CD4-positive, alpha-beta T cell treated with Interleukin-1 beta for 1 hour (primary cell): ENCODE measurements around the gene CHD2.

ENCODE experiments used
- DNase-seq, 2 donors: peaks; one replicate each; pipeline ENCODE4 v3.0.0-alpha.2; 2020 to 2022

CHD2 gene

DNA sequence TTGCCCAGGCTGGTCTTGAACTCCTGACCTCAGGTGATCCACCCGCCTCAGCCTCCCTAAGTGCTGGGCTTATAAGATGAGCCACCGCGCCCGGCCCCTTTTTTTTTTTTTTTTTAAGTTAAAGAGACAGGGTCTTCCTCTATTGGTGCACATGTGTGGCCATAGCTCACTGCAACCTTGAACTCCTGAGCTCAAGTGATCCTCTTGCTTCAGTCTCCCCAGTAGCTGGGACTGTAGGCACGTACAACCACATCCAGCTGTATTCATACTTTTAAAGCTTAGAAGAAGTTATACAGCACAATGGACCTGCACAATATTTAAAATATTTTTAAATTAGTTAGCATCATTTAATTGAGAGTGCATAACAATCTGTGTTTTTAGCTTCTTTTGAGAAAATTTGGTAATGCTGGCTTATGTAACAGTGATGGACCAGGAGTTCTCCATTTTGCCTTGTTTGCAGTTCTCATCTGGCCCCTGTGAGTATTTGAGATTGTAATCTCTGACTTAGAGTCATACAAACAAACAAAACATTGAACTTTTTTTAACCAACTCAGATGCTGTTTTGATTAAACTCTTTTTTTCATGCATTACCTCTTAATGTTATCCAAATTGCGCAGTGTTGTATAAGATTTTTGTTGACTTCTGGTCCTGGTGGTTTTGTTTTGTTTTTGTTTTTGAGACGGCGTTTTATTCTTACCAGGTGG lies 33.0 kb downstream of the CHD2 start:
- no peak for DNase-seq

DNA sequence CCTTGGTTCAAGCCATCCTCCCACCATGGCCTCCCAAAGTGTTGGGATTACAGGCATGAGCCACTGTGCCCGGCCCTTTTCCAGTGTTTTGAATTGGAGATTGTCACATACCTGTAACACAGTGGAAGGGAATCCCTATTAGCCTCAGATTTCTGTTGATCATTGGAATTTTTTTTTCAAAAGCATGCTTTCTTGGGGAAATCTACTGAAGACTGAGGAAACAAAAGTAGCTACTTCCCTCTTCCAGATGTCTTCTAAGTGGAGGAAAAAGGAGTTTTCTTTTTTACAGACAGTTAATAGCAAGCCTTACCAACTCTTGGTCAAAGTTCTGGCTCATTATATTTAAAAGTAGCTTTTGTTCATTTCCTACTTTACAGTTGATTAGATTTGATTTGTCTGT lies 33.7 kb downstream of the CHD2 start:
- DNase-seq: no peak

DNA sequence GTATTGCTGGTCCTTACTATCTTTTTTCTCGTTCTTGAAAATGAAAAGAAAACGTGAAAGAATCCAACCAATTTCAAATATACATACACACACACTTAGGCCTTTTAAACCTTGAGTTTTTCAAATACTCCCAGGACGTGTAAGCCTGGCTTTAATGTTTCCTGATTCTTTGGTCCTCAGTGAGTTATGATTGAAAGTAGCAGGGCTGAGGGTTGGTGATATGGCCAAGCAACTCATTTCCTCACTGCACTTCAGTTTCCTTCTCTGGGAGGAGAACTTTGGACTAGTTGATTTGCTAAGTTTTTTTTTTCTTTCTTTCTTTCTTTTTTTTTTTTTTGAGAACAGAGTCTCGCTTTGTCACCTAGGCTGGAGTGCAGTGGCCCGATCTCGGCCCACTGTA lies 34.6 kb downstream of the CHD2 start:
- DNase-seq: no peak

DNA sequence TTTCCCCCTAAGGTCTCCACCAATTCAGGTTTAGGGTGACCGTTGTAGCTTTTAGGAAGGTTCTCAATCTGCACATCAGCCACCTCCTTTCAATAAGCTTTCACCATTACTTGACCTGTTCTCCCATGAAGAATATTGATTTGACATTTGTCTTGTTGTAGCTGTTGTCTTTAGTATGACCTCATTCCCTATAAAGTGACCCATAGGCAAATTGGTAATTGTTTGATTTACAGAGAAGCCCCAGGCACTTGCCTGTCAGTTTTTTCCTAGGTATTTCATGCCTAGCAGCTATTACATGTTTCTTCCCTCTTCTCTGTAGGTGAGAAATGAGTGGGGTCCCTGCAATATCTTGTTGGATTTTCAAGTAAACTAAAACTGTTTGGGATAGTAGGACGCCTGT lies 36.0 kb downstream of the CHD2 start:
- no peak for DNase-seq

DNA sequence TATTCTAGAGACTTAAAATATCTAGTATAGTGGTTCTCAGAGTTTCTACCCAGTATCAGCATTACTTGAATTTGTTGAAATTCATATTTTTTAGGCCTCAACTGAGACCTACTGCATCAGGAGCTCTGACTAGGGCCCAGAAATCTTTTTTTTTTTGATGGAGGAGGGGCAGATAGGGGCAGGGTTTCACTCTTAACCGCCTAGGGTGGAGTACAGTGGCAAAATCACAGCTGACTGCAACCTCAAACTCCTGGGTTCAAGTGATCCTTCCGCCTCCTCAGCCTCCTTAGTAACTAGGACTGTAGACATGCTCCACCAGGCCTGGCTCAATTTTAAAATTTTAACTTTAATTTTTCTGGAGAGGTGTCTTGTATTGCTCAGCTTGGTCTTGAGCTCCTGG lies 36.6 kb downstream of the CHD2 start:
- DNase-seq: no peak

DNA sequence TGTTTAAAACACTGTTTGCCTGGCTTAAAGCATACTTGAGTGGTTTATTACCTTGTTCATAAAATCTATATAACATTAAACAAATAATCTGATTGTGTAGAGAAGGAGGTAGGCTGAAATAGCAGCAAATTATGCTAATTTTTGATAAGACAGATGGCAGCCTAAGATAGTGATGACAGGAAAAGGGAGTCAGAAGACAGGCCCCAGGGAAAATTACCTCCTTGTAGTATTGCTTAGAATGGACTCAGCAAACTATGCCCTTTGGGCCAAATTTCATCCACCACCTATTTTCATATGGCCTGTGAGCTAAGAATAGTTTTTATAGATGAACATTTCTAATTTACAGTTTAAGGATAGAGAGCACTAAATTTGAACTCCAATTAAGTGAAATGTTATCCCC lies 37.8 kb downstream of the CHD2 start:
- DNase-seq: no peak

DNA sequence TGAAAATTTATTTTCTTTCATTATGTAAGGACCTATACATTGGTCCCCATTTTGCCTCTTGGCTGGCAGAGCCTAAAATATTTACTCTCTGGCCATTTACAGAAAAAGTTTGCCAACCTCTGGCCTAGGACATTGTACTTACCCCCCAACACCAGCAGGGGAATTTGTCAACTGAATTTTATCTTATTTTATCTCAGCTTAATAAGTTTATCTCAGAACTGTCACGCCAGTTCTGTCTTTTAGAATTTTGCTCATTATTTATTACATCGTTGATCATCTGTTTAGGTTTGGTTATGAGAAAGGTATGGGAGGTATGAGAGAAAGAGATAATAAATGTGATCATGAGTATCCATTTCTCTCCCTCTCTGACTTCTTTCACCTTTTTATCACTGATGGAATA lies 38.3 kb downstream of the CHD2 start:
- DNase-seq: no peak

DNA sequence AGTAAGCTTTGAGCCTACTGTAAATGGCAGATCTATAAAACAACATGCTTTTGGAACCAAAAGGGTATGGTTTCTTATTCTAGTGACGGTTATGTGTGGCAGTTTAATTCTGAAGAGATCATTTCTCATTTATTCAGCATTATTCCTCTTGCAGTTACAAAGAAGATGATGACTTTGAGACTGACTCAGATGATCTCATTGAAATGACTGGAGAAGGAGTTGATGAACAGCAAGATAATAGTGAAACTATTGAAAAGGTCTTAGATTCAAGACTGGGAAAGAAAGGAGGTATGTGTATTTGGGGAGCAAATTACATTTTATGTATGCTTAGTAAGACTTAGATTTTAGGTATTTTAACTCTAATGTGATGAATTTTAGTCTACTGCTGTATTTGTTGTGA lies 41.5 kb downstream of the CHD2 start:
- DNase-seq: no peak

DNA sequence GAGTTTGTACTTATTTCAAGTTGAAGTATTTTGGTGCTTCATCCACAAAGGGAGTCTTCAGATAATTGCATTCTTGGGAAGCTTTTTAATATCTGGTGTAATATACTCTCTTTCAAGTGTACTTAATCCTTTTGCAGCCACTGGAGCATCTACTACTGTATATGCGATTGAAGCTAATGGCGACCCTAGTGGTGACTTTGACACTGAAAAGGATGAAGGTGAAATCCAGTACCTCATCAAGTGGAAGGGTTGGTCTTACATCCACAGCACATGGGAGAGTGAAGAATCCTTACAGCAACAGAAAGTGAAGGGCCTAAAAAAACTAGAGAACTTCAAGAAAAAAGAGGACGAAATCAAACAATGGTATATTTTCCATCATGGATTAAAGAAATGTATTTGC lies 42.6 kb downstream of the CHD2 start:
- DNase-seq: no peak

DNA sequence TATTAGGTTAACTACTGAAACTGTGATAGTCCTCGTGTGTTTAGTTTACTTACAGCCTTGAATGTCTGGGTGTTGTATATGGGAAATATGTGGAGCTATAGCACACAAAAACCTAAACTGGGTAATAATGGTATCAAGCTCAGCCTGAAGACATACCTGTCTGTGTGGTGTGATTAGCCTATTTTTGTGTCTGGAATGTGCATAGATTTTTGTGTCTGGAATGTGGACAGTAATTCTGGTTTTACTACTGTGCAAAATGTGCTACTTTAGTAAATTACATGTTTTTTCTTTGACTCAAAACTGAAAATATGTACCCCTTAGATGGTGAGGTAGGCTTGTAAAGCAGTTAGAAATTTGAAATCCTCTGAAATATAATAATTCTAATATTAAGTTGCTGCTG lies 43.5 kb downstream of the CHD2 start:
- no peak for DNase-seq

DNA sequence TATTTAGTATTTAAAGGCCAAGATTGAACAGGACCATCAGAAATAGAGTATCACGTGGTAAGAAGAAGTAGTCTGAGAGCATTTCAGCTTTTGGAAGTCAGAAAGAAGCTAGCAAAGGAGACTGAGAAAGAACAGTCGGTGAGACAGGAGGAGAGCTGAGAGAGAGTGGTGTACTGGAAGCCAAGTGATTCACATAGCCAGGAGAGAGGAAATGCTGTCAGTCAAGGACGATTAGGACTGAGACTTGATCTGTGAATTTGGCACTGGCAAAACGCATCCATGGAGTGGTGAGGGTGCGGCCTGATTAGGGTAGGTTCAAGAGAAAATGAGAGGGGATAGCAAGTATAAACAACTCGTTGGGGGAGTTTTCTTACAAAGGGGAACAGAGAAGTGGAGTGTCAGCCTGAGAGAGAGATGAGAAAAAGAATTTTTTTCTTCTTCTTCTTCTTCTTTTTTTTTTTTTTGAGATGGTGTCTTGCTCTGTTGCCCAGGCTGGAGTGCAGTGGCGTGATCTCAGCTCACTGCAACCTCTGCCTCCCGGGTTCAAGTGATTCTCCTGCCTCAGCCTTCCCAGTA lies 44.9 kb downstream of the CHD2 start:
- no peak for DNase-seq

DNA sequence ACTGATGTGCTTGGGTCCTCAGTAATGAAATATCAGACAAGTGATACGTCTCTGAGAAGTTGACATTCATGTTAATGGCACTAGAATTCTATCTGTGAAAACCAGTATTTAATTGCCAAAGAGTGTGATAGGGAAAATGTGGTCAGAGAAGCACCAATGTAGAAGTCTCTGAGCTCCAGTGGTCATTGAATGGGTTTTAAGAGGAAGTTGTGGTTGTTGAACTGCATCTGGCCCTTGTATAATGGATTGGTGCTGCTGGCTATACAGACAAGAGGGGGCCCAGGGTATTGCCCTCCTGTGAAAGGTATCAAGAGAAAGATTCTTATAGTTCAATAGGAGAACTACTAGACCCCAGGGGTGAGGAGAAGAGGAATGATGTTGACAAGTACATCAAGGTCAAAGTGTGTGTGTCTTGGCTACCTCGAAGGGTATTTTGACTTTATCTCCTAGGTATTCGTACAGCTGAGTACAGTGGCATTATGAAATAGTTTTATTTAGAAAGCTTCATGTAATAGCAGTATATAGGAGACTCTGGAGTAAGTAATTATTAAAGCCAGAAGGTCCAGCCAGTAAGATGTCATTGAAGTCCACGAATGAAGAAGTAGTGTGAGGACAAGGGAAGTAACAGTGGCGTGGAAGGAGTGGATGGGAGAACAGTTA lies 47.1 kb downstream of the CHD2 start:
- no peak for DNase-seq

DNA sequence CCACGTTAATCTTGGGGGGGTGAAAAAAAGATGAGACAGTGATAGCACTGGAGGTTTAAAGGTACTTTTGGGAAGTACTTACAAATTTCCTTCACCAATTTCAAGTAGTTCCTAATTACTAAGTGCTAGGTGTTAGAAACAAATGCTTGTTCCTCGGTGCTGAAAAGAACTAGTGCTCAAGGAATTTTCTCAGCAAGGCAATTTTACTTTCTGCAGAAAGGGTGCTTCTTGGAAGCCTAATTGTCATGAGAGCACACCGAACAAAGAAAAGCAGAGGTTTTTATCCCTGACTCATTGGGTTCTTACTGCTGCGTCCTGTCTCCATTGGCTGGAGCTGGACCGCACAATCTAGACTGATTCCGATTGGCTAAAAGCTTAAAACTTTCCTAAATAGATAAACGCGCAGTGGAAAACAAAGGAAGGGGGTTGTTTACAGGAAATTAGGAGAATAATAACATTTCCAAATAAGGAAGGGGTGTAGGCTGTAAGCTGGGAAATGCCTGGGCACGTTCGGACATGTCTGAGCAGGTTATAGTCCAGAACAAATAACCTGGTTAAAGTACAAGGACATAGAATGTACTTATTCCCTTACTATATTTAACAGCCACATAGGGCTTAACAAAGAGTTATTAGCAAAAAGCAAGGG lies 49.6 kb downstream of the CHD2 start:
- DNase-seq: no peak

DNA sequence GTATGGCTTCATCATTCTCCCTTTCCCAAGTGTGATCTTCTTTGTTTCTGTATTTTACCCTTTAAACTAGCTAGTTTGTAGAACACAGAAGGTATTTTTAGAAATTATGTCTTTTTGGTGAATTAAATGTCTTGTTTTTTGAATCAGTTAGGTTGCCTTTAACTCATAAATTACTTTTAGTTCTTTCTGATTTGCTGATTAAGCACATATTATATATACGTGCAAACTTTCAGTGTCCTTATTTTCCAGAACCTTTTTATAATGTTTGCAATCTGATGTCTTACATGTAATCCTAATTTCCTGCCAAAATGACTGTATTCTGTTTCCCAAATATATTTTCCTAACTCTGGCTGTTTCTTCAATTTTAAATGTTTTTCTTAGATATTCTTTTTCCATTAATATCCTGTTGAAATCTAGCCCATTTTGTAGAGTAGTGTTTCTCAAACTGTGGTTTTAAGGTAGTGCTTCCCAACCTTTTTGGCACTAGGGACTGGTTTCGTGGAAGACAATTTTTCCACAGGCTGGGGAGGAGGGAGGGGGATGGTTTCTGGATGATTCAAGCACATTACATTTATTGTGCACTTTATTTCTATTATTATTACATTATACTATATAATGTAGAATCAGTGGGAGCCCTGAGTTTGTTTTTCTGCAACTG lies 51.8 kb downstream of the CHD2 start:
- no peak for DNase-seq

DNA sequence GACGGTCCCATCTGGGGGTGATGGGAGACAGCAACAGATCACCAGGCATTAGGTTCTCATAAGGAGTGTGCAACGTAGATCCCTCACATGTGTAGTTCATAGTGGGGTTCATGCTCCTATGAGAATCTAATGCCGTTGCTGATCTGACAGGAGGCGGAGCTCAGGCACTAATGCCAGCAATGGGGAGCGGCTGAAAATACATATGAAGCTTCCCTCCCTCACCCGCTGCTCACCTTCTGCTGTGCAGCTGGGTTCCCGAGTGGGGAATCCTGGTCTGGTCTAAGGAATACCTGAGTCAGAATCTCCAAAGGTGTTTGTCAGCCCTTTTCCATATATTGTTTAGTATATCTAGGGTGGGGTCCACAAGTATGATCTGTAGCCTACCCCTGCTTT lies 52.3 kb downstream of the CHD2 start:
- DNase-seq: no peak

DNA sequence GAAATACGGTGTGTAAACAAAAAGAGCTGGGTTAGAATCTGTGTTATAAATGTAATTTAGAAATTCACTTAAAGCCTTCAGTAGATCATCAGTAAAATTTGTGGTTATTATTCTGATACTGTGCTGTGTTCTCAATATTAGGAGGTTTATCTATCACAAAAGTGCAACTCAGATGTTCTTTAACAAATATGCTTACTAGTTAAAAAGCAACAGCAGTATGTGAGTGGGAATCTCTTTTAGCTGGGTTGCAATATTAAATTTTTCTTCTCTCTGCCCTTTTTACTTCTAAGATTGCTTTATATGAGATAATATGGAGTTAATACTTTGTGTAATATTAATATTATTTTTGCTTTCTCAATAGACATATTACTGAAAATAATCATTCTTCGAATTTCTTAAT lies 53.4 kb downstream of the CHD2 start:
- no peak for DNase-seq

DNA sequence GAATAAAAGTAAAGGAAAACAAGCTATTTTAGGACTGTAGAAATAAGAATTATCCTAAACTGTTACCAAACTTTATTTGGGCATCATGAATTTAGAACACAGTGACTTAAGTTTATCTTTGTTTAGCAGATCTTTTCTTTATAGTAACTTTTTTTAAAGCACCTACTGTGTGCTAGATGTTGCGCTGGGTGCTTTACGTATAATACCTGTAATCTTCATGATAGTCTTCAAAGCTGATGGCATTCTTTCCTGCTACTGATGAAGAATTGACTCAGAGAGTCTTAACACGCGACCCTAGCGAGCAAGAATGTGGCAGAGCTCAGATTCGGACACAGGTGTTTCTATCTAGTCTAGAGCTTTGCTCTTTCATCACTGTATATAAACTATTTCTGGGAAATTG lies 53.9 kb downstream of the CHD2 start:
- DNase-seq: no peak

DNA sequence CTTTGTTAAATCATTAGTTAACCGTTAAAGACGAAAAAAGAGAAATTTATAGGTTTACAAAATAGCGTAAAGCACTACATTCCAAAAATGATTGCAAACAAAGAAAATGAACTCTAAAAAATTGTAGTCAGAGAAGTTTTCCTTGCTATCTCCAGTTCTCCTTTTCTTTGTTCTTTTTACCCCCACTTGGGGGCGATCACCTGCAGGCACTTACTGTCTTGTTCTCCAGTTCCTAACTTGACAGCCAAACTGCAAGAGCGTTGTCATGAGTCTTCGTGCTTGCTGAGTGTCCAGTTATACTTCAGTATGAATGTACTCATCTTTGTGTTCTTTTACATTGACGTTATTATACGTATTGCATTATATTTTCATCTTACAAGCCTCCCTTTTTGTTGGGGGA lies 54.5 kb downstream of the CHD2 start:
- no peak for DNase-seq

DNA sequence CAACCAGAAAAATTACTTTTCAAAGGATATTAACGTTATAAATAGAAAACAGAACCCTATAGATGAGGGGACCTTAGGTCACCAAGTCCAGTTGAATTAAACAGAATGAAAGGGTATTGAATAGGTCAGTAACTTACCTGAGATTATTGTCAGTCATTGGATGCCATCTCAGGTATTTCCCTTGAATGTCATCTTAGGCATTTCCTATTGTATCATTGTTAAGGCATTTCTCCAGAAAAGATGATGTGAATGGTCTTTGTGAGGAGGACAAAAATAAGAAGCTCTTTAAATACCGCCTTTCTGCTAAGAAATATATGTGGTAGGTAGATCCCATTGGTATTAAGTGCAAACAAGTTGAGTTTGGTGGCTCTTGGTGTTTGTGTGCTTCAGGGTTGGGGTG lies 55.6 kb downstream of the CHD2 start:
- no peak for DNase-seq

DNA sequence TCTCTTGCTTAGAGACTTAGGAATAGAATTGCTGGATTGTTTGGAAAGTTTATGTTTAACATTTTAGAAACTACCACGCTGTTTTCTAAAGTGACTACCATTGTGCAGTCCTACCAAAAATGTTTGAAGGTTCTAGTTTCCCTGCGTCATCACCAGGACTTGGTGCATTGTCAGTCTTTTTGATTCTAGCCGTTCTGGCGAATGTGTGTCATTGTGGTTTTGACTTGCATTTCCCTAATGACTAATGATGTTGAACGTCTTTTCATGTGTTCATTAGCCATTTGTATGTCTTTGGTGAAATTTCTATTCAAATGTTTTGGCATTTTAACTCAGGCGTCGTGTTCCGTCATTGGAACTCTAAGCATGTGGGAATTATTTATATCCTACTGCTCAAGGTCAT lies 58.0 kb downstream of the CHD2 start:
- peak; percentile 24 to 52 for DNase-seq

DNA sequence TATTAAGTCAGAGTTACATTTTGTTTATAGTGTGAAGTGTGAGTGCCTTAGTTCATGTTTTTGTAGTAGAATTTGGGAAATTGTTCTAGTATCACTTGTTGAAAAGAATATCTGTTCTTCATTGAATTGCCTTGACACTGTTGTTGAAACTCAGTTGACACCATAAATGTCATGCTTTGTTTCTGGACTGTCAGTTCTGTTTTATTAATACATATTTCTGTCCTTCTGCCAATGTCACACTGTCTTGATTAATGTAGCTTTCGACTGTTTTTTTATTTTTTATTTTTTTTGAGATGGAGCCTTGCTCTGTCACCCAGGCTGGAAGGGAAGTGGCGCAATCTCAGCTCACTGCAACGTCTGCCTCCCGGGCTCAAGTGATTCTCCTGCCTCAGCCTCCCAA lies 59.1 kb downstream of the CHD2 start:
- DNase-seq: no peak

DNA sequence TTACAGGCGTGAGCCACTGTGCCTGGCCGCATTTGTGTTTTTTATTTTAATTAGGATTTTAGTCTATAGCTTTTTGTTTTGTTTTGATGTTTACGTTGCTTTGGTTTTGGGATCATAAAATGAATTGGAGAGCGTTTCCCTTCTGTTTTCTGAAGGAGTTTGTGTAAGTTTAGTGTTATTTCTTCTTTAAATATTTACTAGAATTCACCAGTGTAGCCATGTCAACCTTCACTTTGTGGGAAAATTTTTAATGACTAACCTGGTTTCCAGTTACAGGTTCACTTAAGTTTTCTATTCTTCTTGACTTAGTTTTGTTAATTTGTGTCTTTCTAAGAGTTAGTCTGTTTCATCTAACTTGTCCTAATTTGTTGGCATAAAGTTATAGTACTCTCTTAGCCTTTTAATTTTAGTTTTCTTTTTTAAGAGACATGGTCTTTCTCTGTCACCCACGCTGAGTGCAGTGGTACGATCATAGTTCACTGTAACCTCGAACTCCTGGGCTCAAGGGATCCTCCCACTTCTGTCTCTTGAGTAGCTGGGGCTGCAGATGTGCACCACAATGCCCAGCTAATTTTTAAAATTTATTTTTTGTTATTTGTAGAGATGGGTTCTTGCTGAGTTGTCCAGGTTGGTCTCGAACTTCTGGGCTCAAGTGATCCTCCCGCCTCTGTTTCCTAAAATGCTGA lies 61.0 kb downstream of the CHD2 start:
- DNase-seq: no peak

DNA sequence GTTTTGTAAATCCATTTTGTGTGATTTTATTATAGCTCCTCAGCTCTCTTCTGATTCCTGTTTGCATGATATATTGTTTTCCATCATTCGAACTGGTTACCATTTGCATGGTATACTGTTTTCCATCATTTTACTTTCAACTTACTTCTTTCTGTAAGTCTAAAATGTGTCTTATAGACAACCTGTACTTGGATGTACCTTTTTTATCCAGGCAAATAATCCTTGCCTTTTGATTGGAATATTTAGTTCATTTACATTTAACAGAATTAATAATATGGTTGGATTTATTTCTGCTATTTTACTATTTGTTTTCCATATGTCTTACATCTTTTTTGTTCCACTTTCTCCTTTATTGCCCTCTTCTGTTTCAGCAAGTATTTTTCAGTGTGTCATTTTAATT lies 62.8 kb downstream of the CHD2 start:
- DNase-seq: no peak
